OCI-M1 (cell line): Measurements from ENCODE around the gene PAOX.
"Not testable (repeated sequence)": the region's sequence is repeated elsewhere in the genome, so short reads cannot be mapped to it uniquely, and the experiment has no call there.

Experiments
- DNase-seq: peaks from one replicate; lab custom pipeline; 2025; lab: John Stamatoyannopoulos, UW

Gene PAOX

DNA sequence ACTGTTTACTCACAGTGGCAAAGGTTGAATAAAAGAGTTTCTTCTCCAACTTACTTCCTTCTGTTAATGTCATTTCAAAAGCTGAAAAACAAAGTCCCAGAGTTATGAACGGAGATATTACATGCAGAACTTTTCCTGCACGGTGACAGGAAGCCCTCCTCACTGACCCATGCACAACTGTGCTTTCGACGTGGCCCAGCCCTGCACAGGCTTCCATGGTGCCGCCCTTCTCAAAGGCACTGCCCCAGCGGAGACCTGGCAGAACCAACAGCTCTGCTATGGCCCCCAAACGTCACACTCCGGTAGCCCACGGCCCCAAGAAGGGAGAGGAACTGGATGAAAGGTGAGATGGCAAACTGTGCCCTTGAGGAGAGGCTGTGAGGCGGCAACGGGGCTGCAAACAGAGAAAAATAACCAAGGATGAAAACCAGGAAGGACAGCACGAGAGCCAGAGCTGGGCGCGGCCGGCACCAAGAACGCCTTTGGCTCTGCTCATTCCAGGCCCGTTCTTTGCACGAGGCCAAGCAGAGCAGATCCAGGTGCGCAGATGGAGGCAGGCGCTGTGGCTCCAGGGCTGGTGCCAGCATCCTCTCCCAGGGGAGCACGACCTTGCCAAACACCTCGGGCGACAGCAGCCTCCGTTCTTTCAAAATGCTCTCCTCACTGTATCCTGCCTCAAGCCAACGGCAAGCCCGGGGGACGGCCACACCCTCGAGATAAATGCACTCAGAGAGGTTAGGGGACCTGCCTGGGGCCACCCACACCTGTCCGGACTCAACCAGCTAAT is 14.2 kb upstream of the PAOX start:
- no peak for DNase-seq

DNA sequence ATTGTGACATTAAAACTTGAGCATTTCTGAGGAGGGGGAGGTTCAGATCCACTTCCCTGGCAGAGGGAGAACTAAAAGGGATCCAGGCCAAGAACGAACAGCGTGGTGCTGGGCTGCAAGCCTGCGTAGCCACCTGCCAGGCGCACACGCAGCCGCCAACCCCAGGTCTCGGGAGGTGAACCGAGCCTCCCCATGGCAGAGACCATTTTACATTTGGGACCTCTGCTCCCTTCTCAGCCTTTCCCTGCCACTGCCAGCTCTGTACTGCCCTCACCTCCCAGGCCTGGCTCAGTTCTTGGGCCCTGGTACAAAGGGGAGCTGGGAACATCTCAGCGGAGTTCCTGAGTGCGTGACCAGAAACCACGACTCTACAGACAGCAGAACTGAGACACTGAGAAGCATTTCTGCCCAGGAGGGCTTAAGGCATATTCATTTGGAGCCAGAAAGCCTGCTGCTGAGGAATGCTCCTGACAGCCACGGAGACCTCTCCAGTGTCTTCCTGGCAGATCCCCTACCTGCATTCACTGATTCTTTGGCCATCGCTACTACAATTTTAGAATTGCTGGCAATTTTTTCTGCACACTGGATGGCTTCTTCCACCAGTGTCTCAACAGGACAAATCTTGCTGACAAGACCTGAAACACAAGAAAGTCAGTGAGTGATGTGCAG is 13.5 kb upstream of the PAOX start:
- DNase-seq, result no peak

DNA sequence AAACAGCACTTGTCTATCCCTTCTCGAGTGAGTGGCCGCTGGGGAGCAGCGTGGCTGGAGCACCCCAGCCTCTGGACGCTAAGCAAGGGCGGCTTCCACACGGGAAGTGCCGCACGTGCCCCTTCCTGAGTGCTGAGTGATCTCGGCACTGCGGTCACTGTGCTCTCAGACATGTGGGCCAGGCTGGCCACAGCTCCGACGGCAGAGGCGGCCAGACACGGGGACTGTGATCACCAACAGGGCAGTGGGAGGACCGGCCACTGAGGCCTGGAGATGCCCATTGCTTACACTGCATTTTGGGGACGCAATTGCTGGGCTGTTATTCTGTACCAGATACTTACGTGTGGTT is 13.0 kb upstream of the PAOX start:
- DNase-seq, result no peak

DNA sequence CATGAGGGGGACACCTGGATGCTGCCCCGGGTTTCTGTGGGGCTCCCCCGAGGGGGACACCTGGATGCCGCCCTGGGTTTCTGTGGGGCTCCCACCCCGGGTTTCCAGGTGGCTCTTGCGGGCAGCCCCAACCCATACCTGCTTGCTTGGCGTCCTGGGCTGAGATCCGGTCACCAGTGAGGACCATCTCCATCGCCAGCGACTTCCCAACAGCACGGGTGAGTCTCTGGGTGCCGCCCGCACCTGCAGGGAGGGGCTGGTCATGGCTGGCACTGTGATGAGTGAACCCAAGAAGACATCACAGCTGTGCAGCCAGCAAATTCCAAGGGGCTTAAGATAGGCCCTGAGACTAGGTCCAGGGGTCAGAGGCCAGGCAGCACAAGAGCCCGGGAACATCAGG is 12.3 kb upstream of the PAOX start:
- DNase-seq, result no peak

DNA sequence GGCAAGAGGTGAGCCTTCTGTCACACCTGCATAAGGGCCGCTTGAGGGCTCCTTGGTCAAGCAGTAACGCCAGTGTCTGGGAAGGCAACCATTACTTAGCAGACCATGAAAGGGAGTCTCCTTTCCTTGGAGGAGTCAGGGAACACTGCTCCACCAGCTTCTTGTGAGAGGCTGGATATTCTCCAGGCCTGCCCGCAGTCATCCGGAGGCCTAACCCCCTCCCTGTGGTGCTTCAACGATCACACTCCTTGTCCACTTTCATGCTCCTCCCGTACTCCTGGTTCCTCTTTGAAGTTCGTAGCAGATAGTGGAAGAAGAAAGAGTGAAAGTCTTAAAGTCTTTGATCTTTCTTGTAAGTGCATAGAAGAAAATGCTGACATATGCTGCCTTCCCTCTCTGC is 11.6 kb upstream of the PAOX start:
- not testable (repeated sequence) for DNase-seq

DNA sequence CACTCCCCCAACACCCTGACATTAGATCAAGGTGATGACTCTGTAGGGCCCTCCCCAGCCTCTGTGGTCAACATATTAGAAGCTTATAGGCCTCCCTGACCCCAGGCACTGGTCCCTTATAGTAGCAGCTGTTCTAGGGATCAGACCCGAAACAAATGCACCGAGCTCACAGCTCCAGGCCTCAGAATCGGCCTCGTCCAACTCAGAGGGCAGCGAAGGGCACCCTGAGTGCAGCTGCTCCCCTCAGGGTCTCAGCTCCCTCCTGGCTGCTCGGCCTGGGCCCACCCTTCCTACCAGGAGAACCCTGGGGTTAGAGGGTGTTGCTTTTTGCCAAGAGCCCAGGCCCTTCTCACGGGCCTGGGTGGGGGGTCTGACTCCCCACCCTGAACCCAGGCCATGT is 10.9 kb upstream of the PAOX start:
- DNase-seq, result no peak

DNA sequence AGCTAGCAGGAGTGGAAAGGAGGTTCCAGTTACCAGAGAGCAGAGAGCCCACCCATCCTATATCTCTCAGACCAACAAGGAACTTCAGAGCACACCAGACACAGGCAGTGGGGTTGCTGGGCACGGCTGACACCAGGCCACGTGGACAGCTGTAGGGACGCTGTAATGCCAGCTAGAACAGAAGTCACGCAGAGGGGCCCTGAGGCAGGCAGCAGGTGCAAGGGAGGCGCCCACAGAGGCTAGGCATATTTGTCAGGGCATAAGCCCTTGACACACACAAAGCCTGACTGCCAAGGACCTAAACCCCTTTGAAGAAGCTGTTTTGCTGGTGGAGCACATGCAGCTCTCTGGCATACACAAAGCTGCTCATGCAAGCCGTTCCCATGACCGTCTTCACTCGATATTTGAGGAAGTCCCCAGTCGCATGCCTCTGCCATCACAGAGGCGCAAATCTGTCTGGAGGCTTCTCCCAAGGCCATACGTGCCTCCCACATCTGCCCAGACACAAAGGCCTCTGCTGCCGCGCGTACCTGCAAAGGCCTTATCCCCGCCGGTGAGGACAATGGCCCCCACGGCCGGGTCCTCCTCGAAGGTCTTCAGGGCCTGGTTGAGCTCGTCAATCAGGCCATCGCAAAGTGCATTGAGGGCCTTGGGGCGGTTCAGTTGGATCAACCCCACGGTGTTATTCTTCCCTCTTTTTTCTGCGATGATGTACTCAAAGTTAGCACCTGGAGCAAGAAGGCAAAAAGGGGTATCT is 8.9 kb upstream of the PAOX start:
- no peak for DNase-seq

DNA sequence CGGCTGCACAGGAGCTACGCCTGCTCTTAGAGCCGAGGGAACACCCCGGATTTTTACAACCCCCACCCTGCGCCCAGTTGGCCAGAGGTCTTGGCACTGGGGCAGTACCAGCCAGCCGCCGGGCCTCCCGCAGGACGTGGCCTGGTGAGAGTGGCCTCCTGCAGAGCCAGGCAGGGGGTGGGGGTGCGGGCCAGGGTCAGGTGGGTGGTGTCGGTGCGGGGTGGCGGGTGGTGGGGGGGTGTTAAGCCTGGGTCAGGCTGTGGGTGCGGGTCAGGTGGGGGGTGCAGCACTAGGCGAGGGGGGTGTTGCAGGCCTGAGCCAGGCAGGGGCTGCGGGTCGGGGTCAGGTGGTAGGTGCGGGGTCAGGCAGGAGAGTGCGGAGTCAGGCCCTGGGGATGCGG is 6.6 kb upstream of the PAOX start:
- no peak for DNase-seq

DNA sequence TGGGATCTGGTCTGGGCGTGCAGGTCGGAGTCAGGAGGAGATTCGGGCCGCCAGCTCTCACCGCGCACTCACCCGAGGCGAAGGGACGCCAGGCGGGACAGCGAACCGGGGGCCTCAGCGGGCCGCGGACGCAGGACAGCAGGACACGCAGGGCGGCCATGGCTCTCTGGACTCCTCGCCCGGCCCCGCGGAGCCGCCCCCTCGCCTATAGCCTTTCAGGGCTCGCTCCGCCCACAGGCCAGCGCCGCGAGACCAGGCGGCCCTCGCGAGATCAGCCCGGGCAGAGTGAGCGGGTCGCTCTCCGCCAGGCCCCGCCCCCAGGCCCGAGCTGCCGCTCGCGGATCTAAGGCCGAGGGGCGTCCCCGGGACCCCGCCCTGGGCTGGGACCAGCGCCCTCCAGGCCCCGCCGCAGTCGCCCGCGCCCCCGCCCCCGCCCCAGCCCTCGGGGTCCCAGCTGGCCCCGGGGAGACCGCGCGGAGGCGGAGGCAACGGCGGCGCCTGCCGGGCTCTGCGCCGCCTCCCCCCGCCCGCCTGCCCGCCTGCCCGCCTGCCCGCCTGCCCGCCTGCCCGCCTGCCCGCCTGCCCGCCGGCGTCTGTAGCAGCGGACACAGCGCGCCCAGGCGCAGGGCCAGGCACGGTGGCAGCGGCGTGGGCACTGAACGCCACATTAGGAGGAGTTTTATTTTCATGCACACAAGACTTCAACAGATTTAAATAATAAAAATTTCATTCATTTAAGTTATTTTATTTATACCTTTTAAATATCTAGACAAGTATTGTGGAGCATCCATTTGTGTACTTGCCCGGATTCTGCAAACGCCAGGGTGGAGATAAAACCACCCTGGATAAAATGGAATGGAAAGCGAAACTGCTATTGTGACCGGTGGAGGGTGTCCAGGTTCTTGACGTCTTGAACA is 5.6 kb upstream of the PAOX start, which contains the start of gene ECHS1:
Gene ECHS1 (minus strand): TSS at position 181 of the 917 bp plus-strand sequence. CDS start 21 bp downstream, at position 160.
- peak; percentile 98 for DNase-seq

DNA sequence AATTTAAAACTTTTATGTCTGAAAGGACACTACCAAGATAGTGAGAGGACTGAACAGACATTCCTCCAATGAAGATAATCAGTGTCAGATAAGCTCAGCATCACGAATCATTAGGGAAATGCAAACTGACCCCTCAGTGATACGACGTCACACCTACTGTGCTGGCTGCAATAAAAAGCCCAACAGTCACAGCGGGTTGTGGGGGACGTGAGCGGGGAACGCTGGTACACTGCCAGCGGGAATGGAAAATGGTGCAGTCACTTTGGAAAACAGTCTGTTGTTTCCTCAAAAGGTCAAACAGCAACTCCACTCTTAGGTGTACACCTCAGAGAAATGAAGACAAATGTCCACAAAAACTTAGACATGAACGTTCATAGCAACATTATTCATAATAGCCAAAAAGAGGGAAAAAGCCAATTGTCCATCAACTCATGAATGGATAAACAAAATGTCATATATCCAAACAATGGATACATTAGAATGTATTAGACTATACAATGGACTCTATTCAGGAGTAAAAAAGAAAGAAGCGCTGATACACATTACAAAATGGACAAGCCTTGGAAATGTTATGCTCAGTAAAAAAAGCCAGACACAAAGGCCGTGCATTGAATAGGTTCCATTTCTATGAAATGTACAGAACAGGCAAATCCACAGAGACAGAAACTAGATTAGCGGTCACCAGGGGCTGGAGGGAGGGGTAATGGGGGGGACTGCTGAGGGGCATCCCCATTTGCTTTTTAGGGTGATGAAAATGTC is 3.5 kb upstream of the PAOX start:
- DNase-seq, result no peak

DNA sequence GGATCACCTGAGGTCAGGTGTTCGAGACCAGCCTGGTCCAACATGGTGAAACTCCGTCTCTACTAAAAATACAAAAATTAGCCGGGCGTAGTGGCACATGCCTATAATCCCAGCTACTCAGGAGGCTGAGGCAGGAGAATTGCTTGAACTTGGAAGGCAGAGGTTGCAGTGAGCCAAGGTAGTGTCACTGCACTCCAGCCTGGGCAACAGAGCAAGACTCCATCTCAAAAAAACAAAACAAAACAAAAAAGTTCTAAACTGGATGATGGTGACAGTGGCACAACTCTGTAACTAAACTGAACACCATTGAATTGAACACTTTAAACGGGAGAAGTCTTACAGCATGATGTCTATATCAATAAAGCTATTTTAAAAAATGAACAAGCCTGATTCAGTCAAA is 2.9 kb upstream of the PAOX start:
- not testable (repeated sequence) for DNase-seq

DNA sequence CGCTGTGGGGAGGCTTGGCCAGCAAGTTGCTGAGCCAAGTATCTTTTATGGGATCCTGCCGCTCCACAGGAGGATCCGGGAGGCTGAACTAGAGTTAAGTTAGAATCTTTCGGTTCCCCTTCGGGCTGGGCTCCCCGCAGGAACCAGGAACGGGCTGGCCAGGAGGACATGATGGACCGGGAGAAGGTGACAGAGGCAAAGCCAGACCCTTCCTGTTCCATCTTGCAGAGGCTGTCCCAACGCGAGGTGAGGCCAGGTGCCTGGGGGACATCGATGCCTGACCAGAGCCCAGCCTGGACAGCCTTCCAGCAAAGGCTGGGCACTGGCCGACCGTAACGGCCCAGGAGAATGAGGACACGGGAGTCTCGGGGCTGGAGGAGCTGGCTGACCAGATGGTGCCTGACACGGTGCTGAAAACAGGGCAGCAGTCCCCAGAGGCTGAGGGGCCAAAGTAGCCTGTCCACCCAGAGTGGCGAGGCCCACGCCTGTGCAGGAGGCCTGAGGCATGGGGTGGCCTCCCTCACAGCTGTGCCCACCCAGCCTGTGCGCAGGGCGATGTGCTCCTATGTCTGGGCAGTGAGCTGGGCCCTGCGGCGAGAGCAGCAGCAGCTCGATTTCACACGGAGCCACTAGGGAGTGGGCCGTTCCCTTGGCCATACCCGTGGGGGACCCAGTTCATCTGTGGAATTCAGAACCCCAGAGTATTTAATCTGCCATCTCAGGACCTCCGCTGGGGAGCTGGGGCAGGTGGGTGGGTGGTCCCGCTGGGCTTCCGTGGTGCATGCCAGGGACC is 1.8 kb upstream of the PAOX start:
- no peak for DNase-seq

DNA sequence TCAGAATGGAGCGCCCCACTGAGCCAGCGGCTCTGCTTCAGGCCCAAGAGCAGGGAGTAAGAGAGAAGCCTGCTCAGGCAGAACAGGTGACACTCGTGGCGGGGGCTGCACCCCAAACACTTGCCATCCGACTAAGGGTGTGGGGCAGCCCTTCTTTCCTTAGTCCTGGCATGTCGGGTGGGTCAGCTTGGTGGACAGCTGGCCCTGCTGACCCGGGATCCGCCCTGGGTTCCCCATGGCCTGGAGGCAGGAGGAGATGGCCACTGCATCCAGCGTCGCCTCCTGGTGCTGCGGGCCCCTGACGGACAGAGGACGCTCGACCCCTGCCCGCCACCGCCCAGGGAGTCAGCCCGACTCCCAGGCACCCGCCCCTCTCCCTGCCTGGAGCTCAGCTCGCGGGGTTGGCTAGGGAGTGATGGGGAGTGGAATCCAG is 1.2 kb upstream of the PAOX start:
- no peak for DNase-seq

DNA sequence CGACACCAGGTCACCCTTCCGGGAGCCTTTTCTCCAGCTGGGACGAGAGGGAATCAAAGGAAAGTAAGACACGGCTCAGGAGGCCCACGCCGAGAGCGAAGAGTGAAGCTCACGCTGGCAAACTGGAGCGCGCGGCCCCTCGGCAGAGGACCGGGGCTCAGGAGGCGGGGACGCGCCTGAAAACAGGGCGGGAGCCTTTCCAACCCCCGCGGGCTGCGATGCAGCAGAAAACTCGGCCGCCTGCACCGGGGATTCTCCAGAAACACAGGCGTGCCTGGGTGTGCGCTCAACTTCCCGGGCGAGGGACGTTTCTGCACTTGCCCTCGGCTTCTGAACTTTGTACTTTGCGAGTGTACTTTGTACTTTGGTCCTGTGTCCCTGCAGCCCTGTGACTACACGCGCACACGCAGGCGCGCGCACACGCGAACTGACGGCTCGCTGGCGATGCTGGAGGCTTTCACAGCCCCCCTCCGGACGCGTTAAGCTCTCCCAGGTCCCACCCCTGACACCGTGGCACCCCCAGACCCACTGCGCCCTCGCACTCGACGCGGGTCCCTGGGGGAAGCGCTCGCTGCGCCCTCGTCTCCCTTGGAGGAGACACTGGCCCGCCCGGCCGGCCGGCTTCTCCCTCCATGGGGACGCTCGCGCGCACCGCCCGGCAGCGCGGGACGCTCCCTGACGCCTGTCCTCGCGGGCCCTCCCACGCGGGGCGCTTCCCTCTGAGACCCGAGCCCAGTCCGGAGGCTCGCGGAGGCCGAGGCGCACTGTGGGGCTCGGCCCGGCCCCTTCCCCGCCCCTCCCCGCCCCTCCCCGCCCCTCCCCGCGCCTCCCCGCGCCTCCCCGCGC is 588 bp upstream of the PAOX start:
- DNase-seq, result peak; percentile 68

DNA sequence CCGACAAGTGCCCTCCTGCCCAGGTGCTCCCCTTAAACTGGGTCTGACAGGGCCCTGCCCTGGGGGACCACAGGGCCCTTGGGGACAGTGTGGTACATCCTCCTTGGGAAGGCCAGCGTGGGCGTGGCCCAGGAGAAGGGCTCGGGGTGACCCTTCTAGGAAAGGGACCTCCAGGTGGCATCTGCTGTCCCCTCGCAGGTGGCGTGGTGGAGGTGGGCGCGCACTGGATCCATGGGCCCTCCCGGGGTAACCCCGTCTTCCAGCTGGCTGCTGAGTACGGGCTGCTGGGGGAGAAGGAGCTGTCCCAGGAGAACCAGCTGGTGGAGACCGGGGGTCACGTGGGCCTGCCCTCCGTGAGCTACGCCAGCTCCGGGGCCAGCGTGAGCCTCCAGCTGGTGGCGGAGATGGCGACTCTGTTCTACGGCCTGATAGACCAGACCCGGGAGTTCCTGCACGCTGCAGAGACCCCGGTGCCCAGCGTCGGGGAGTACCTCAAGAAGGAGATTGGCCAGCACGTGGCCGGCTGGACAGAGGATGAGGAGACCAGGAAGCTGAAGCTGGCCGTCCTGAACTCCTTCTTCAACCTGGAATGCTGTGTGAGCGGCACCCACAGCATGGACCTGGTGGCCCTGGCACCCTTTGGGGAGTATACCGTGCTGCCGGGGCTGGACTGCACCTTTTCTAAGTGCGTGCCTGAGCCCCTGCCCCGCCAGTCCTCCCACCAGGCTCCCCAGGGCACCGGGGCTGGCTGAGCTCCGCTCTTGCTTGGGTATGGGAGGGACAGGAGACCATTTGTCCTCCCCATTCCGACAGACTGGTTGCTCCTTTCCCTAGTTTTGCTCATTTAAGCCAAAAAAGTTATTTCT is 972 bp downstream of the PAOX start:
- DNase-seq, result no peak

DNA sequence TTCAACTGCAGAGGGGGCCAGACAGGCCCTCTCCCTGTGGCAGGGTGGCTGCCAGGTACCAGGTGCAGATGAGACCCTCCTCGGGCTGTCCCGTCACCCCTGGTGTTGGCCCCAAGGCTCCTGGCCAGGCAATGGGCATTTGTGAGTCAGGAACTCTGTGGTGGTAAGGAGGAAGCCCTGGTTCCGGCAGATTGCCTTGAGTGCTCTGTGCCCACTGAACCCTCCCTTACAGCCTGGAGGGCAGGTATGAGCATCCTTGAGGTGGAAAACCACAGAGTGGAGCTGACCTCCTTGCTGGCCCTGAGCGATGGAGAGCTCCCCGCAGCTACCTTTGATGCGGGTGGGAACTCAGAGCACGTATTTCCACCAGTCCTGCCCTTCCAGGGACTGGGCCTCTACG is 2.0 kb downstream of the PAOX start:
- no peak for DNase-seq

DNA sequence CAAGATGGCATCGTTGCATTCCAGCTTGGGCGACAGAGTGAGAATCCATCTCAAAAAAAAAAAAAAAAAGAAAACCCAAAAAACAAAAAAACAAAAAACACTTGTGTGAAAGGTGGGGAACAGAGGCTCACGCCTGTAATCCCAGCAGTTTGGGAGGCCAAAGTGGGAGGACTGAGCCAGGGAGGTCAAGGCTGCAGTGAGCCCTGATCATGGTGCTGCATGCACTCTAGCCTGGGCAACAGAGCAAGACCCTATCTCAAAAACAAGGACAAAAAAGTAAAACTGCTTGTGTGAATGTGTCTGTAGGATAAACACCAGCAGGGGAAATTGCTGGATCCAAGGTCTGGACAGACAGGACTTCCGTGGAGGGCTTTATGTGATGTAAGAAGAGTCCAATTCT is 4.5 kb downstream of the PAOX start:
- no peak for DNase-seq

DNA sequence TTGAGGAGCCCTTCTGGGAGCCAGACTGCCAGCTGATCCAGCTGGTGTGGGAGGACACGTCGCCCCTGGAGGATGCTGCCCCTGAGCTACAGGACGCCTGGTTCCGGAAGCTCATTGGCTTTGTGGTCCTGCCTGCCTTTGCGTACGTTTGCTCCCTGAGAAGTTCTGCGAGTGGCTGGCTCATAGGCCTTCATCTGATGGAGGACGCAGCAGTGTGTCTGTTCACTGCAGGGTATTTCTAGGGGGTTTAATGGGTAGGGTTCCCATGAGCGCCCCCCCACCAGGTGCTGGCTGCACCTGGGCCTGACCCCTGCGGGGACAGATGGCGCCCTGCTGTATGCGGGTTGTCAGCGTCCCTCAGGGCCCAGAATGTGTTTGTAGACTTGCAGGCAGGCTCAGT is 5.0 kb downstream of the PAOX start:
- DNase-seq, result no peak
